IMR-90 (cell line): ENCODE results near the gene U2SURP. TPM values are rescaled to one million over a fixed set of nuclear protein-coding genes. Genes with fewer than 3 reads are reported as not detected.

Source experiments
- ATAC-seq: fragments of 200-7000 bp; cut with Tn5 transposase; 2 replicates; pipeline ENCODE4 v1.9.1; 2020; ENCODE audit warnings: low read depth, mild to moderate bottlenecking, moderate library complexity
- BruUV-seq: library from RNA; stranded (reverse); fragments of 400-500 nt; replicated peaks from 2 replicates; lab custom pipeline; 2021; lab: Mats Ljungman, UMichigan
- CTCF ChIA-PET: fragments of 300-600 bp; formaldehyde crosslinking; extraction: SDS; loops from one replicate; lab custom pipeline; 2021; ENCODE audit warnings: antibody characterized with exemption; lab: Yijun Ruan, JAX
- POLR2A ChIA-PET: fragments of 300-600 bp; sonication (Branson Sonifier 250); formaldehyde crosslinking; loops from one replicate; lab custom pipeline; 2022; ENCODE audit warnings: antibody characterized with exemption; ENCODE audit not compliant: unreplicated experiment; lab: Charles Lee
- DNase-seq: peaks from one replicate; pipeline ENCODE4 v3.0.0; 2013
- H2AFZ ChIP-seq: replicated peaks from 2 replicates; pipeline ENCODE3; 2013; ENCODE audit warnings: low read length, mild to moderate bottlenecking; ENCODE audit not compliant: poor library complexity
- H2AK5ac ChIP-seq: 2 replicates; pipeline ENCODE4 v1.6.1; 2013; ENCODE audit warnings: low read depth, low read length, inconsistent platforms
- H2AK9ac ChIP-seq: replicated peaks from 2 replicates; pipeline ENCODE3; 2013; ENCODE audit warnings: mild to moderate bottlenecking, low read depth, low read length, moderate library complexity; ENCODE audit not compliant: poor library complexity
- H2BK120ac ChIP-seq: 2 replicates; pipeline ENCODE4 v1.6.1; 2013; ENCODE audit warnings: low read depth, low read length, inconsistent platforms
- H2BK15ac ChIP-seq: 3 replicates; pipeline ENCODE4 v1.6.1; 2013; ENCODE audit warnings: low read depth, low read length, inconsistent platforms
- H2BK20ac ChIP-seq: 2 replicates; pipeline ENCODE4 v1.6.1; 2013; ENCODE audit warnings: low read depth, mild to moderate bottlenecking, inconsistent platforms, low read length, moderate library complexity
- H2BK5ac ChIP-seq: 2 replicates; pipeline ENCODE4 v1.6.1; 2013; ENCODE audit warnings: mild to moderate bottlenecking, low read depth, low read length, inconsistent platforms; ENCODE audit not compliant: poor library complexity, severe bottlenecking
- H3K14ac ChIP-seq: replicated peaks from 2 replicates; pipeline ENCODE4 v1.6.1; 2013; ENCODE audit warnings: low read depth, low read length, inconsistent platforms
- H3K18ac ChIP-seq: 2 replicates; pipeline ENCODE4 v1.6.1; 2013; ENCODE audit warnings: low read depth, low read length, control low read depth
- H3K23ac ChIP-seq: 2 replicates; pipeline ENCODE4 v1.6.1; 2013; ENCODE audit warnings: low read depth, low read length, inconsistent platforms
- H3K27ac ChIP-seq: 2 replicates; pipeline ENCODE4 v1.5.1; 2013; ENCODE audit warnings: mild to moderate bottlenecking, control low read depth, low read length; ENCODE audit not compliant: insufficient read depth
- H3K27me3 ChIP-seq: 2 replicates; pipeline ENCODE4 v1.6.1; 2013; ENCODE audit warnings: low read length; ENCODE audit not compliant: control insufficient read depth, insufficient read depth
- H3K36me3 ChIP-seq: 2 replicates; pipeline ENCODE4 v1.6.1; 2013; ENCODE audit warnings: low read length, mixed read lengths; ENCODE audit not compliant: control insufficient read depth, insufficient read depth
- H3K4ac ChIP-seq: 2 replicates; pipeline ENCODE4 v1.6.1; 2013; ENCODE audit warnings: low read depth, low read length, inconsistent platforms
- H3K4me1 ChIP-seq: 2 replicates; pipeline ENCODE4 v1.6.1; 2013; ENCODE audit warnings: low read length, mixed read lengths; ENCODE audit not compliant: control insufficient read depth, insufficient read depth
- H3K4me2 ChIP-seq: 2 replicates; pipeline ENCODE4 v1.6.1; 2013; ENCODE audit warnings: low read depth, mild to moderate bottlenecking, control low read depth, low read length, moderate library complexity
- H3K4me3 ChIP-seq: 2 replicates; pipeline ENCODE4 v1.5.1; 2013; ENCODE audit warnings: low read depth, mild to moderate bottlenecking, control low read depth, low read length, moderate library complexity; ENCODE audit not compliant: insufficient read depth
- H3K56ac ChIP-seq: 2 replicates; pipeline ENCODE4 v1.6.1; 2013; ENCODE audit warnings: low read length, inconsistent platforms; ENCODE audit not compliant: insufficient read depth; ENCODE audit errors: extremely low read depth
- H3K79me1 ChIP-seq, 2 experiments: 2 replicates each; pipeline ENCODE4 v1.6.1; 2013; ENCODE audit warnings: low read length in 2 of 2, inconsistent platforms in 1 of 2, low read depth in 1 of 2
- H3K9ac ChIP-seq: 2 replicates; pipeline ENCODE4 v1.6.1; 2013; ENCODE audit warnings: low read depth, low read length, control low read depth
- H3K9me1 ChIP-seq: 2 replicates; pipeline ENCODE4 v1.6.1; 2013; ENCODE audit warnings: low read length, inconsistent platforms; ENCODE audit not compliant: insufficient read depth
- H3K9me3 ChIP-seq: 2 replicates; pipeline ENCODE4 v1.6.1; 2013; ENCODE audit warnings: low read length; ENCODE audit not compliant: control insufficient read depth, insufficient read depth
- H4K20me1 ChIP-seq: 2 replicates; pipeline ENCODE4 v1.6.1; 2013; ENCODE audit warnings: low read length, inconsistent platforms; ENCODE audit not compliant: insufficient read depth
- H4K5ac ChIP-seq: 2 replicates; pipeline ENCODE4 v1.6.1; 2013; ENCODE audit warnings: mild to moderate bottlenecking, low read depth, low read length, control low read depth
- H4K8ac ChIP-seq, 2 experiments: 2 replicates each; pipeline ENCODE4 v1.6.1; 2013; ENCODE audit warnings: low read depth in 2 of 2, low read length in 2 of 2, control low read depth in 1 of 2, inconsistent platforms in 1 of 2
- H4K91ac ChIP-seq: 2 replicates; pipeline ENCODE4 v1.6.1; 2013; ENCODE audit warnings: low read depth, low read length, inconsistent platforms; ENCODE audit not compliant: insufficient read depth
- BHLHE40 ChIP-seq: fragments of 150-350 bp; IDR thresholded peaks from 2 replicates; pipeline ENCODE4 v1.6.1; 2016; ENCODE audit warnings: mild to moderate bottlenecking, low read depth, low read length
- CEBPB ChIP-seq: IDR thresholded peaks from 2 replicates; pipeline ENCODE4 v1.6.1; 2012; ENCODE audit warnings: low read depth, low read length, improper control_type of control experiment
- CHD1 ChIP-seq: IDR thresholded peaks from 2 replicates; pipeline ENCODE4 v1.6.1; 2012; ENCODE audit warnings: low read depth, low read length, improper control_type of control experiment
- CTCF ChIP-seq: conservative IDR thresholded peaks from 2 replicates; pipeline ENCODE4 v1.5.1; 2012; ENCODE audit warnings: mild to moderate bottlenecking, low read depth, low read length, improper control_type of control experiment
- ELK1 ChIP-seq: fragments of 150-350 bp; IDR thresholded peaks from 2 replicates; pipeline ENCODE4 v1.6.1; 2016; ENCODE audit warnings: low read depth, mild to moderate bottlenecking, low read length, moderate library complexity, borderline replicate concordance
- FOS ChIP-seq: fragments of 150-350 bp; IDR thresholded peaks from 2 replicates; pipeline ENCODE4 v1.6.1; 2016; ENCODE audit warnings: low read depth, low read length
- MAFK ChIP-seq: IDR thresholded peaks from 2 replicates; pipeline ENCODE4 v1.6.1; 2012; ENCODE audit warnings: low read depth, low read length, improper control_type of control experiment
- MAZ ChIP-seq: IDR thresholded peaks from 2 replicates; pipeline ENCODE4 v1.6.1; 2012; ENCODE audit warnings: low read depth, mild to moderate bottlenecking, low read length, improper control_type of control experiment, moderate library complexity, borderline replicate concordance
- MXI1 ChIP-seq: IDR thresholded peaks from 2 replicates; pipeline ENCODE4 v1.6.1; 2012; ENCODE audit warnings: low read depth, mild to moderate bottlenecking, low read length, moderate library complexity, borderline replicate concordance
- NFE2L2 ChIP-seq: fragments of 150-350 bp; IDR thresholded peaks from 2 replicates; pipeline ENCODE4 v1.6.1; 2016; ENCODE audit warnings: low read depth, mild to moderate bottlenecking, low read length
- POLR2A ChIP-seq: IDR thresholded peaks from 2 replicates; pipeline ENCODE4 v1.6.1; 2012; ENCODE audit warnings: mild to moderate bottlenecking, low read depth, low read length
- RAD21 ChIP-seq: IDR thresholded peaks from 2 replicates; pipeline ENCODE4 v1.6.1; 2012; ENCODE audit warnings: low read length, improper control_type of control experiment
- RCOR1 ChIP-seq: IDR thresholded peaks from 2 replicates; pipeline ENCODE4 v1.6.1; 2012; ENCODE audit warnings: mild to moderate bottlenecking, low read length, improper control_type of control experiment; ENCODE audit not compliant: insufficient replicate concordance
- RFX5 ChIP-seq: IDR thresholded peaks from 2 replicates; pipeline ENCODE4 v1.8.0; 2012; ENCODE audit warnings: low read depth, mild to moderate bottlenecking, low read length, moderate library complexity
- SMC3 ChIP-seq: fragments of 150-350 bp; IDR thresholded peaks from 2 replicates; pipeline ENCODE4 v1.6.1; 2016; ENCODE audit warnings: low read depth, mild to moderate bottlenecking, antibody characterized with exemption, low read length, moderate library complexity
- USF2 ChIP-seq: fragments of 150-350 bp; IDR thresholded peaks from 2 replicates; pipeline ENCODE4 v1.6.1; 2017; ENCODE audit warnings: mild to moderate bottlenecking, antibody characterized with exemption, low read length, low read depth
- WGBS, 2 experiments: methylation state at CpG; one replicate each; pipeline versions ENCODE4 v1.1.5 to v1.1.7; 2013; ENCODE audit warnings: missing lambda C conversion rate in 2 of 2; ENCODE audit not compliant: insufficient read length in 1 of 2; ENCODE audit errors: extremely low coverage in 2 of 2; 5-methylcytosine and 5-hydroxymethylcytosine counted together
- dilution Hi-C: fragments of 300-500 bp; cut with HindIII; formaldehyde crosslinking; loops from one replicate; pipeline ENCODE4 v1.14.3; 2018; ENCODE audit warnings: low sequenced_read_pairs; ENCODE audit not compliant: unreplicated experiment
- in situ Hi-C: fragments of 300-500 bp; cut with MboI; formaldehyde crosslinking; loops from 3 replicates; pipeline ENCODE4 v1.14.3; 2019; ENCODE audit warnings: low sequenced_read_pairs, inconsistent platforms, mixed read lengths
- intact Hi-C: fragments of 100-400 bp; cut with micrococcal nuclease; formaldehyde crosslinking; loops from 2 replicates; pipeline ENCODE4 v1.10.0; 2022
- polyA plus RNA-seq, 3 experiments: library from polyadenylated mRNA; depleted of rRNA; stranded (reverse); fragments of >200 nt; gene quantifications; 2 replicates each; pipeline ENCODE4 v1.2.3, GENCODE V29; 2012; ENCODE audit warnings: low replicate concordance in 1 of 3
- total RNA-seq: library from RNA; depleted of rRNA; stranded (reverse); fragments of >200 nt; gene quantifications from 2 replicates; pipeline ENCODE4 v1.2.3, GENCODE V29; 2012

Gene U2SURP
- total and polyA plus RNA-seq, 2 of the 4 experiments (the other 2 are of a cell fraction) = 24.8 to 29.4 TPM

- no peak overlapping the region for H4K8ac ChIP-seq
- CTCF ChIA-PET = interaction anchor here (0.6 kb wide), 1 partner anchor 13 kb away, joined by 8 read pairs; no protein-coding TSS in a partner anchor
- intact Hi-C loops = no loop called here
- no peak overlapping the region for H3K4me2 ChIP-seq
- no peaks in the 10 kb centered on the region; the same call in 1 of the 2 replicates for H3K27me3 ChIP-seq
- WGBS, 2 experiments = 80% methylated on average over 1 of the region's 3 CpGs; no CpG with 5 or more reads in 1 of the 2 experiments
- H3K9ac ChIP-seq = no peak overlapping the region
- H2BK20ac ChIP-seq = no peak overlapping the region
- no peak overlapping the region for H2BK120ac ChIP-seq
- no peaks in the 10 kb centered on the region for H3K4me1 ChIP-seq
- POLR2A ChIA-PET = no interaction called here
- no peak overlapping the region for H3K14ac ChIP-seq
- no peaks in the 10 kb centered on the region for H3K9me3 ChIP-seq
- no peak overlapping the region for H3K27ac ChIP-seq
- H4K91ac ChIP-seq = no peak overlapping the region
- H2BK15ac ChIP-seq = no peak overlapping the region
- no peak overlapping the region for H4K5ac ChIP-seq
- no peak for ATAC-seq
- H2AFZ ChIP-seq = no peak overlapping the region
- H3K4me3 ChIP-seq = no peak overlapping the region
- H2BK5ac ChIP-seq = no peak overlapping the region
- no peak overlapping the region for H3K56ac ChIP-seq
- H2AK9ac ChIP-seq = no peak overlapping the region
- no peaks in the 10 kb centered on the region for H3K36me3 ChIP-seq
- no peak overlapping the region for H2AK5ac ChIP-seq
- no peak for TF ChIP-seq CEBPB
- TF ChIP-seq FOS = no peak
- no peak for TF ChIP-seq CHD1
- no peak for TF ChIP-seq RCOR1
- no peak for TF ChIP-seq POLR2A
- TF ChIP-seq BHLHE40 = no peak
- no peak for TF ChIP-seq MXI1
- TF ChIP-seq ELK1 = no peak
- TF ChIP-seq MAZ = no peak
- TF ChIP-seq RFX5 = no peak
- no peak for TF ChIP-seq RAD21
- TF ChIP-seq NFE2L2 = no peak
- no peak for TF ChIP-seq USF2
- no peak for TF ChIP-seq MAFK
- no peak for TF ChIP-seq CTCF
- TF ChIP-seq SMC3 = no peak
- H4K20me1 ChIP-seq = no peaks in the 10 kb centered on the region
- H3K4ac ChIP-seq = no peak overlapping the region
- in situ Hi-C loops = no loop called here
- H3K18ac ChIP-seq = no peak overlapping the region
- H3K9me1 ChIP-seq = no peaks in the 10 kb centered on the region
- H3K79me1 ChIP-seq = no peaks in the 10 kb centered on the region
- DNase-seq = no peak
- H3K23ac ChIP-seq = no peak overlapping the region
- no TSS peak for BruUV-seq
- dilution Hi-C loops = no loop called here
These were observed 82.4 kb downstream of the U2SURP start for GRCh38 chr3:143083781-143084180.
